SK-N-SH treated with all-trans-retinoic acid at 6 μM for 48 hours (cell line): ENCODE measurements around the gene ARHGEF16.

Experiments used
- ATAC-seq: fragments of 200-7000 bp; cut with Tn5 transposase; 3 replicates; pipeline ENCODE4 v1.9.1; 2020; ENCODE audit warnings: mild to moderate bottlenecking, moderate library complexity
- ARNTL ChIP-seq: fragments of 450-650 bp; formaldehyde crosslinking; IDR thresholded peaks from 2 replicates; pipeline ENCODE4 v1.5.0; 2020; ENCODE audit warnings: low read depth, mild to moderate bottlenecking, moderate library complexity, borderline replicate concordance
- BACH2 ChIP-seq: fragments of 250-450 bp; sonication (Bioruptor Pico); IDR thresholded peaks from 2 replicates; pipeline ENCODE4 v1.9.0; 2021; ENCODE audit warnings: mild to moderate bottlenecking, borderline replicate concordance
- CREB5 ChIP-seq: fragments of 250-450 bp; sonication (Bioruptor Pico); IDR thresholded peaks from 2 replicates; pipeline ENCODE4 v1.5.1; 2020; ENCODE audit warnings: low read depth, mild to moderate bottlenecking, moderate library complexity
- CSDC2 ChIP-seq: fragments of 250-450 bp; sonication (Bioruptor Pico); IDR thresholded peaks from 2 replicates; pipeline ENCODE4 v1.5.0; 2020; ENCODE audit warnings: mild to moderate bottlenecking, moderate library complexity
- CSRNP3 ChIP-seq: fragments of 250-450 bp; sonication (Bioruptor Pico); IDR thresholded peaks from 2 replicates; pipeline ENCODE4 v1.5.1; 2021; ENCODE audit warnings: mild to moderate bottlenecking, moderate library complexity
- ESRRG ChIP-seq: fragments of 250-450 bp; sonication (Bioruptor Pico); IDR thresholded peaks from 2 replicates; pipeline ENCODE4 v1.6.1; 2021; ENCODE audit warnings: mild to moderate bottlenecking
- GLIS3 ChIP-seq: fragments of 250-450 bp; sonication (Bioruptor Pico); IDR thresholded peaks from 2 replicates; pipeline ENCODE4 v1.5.0; 2020; ENCODE audit warnings: mild to moderate bottlenecking, moderate library complexity
- ISL1 ChIP-seq: fragments of 250-450 bp; sonication (Bioruptor Pico); IDR thresholded peaks from 2 replicates; pipeline ENCODE4 v2.1.2; 2022; ENCODE audit warnings: mild to moderate bottlenecking, moderate library complexity
- OSR1 ChIP-seq: fragments of 250-450 bp; sonication (Bioruptor Pico); IDR thresholded peaks from 2 replicates; pipeline ENCODE4 v1.8.0; 2022; ENCODE audit warnings: moderate library complexity, mild to moderate bottlenecking, inconsistent platforms
- PATZ1 ChIP-seq: fragments of 250-450 bp; sonication (Bioruptor Pico); IDR thresholded peaks from 2 replicates; pipeline ENCODE4 v1.8.0; 2020; ENCODE audit warnings: mild to moderate bottlenecking, moderate library complexity, borderline replicate concordance
- POU6F1 ChIP-seq: fragments of 250-450 bp; sonication (Bioruptor Pico); IDR thresholded peaks from 2 replicates; pipeline ENCODE4 v1.8.0; 2021; ENCODE audit warnings: low read depth, mild to moderate bottlenecking, moderate library complexity, borderline replicate concordance
- PPARA ChIP-seq: fragments of 250-450 bp; sonication (Bioruptor Pico); IDR thresholded peaks from 2 replicates; pipeline ENCODE4 v1.5.0; 2020; ENCODE audit warnings: mild to moderate bottlenecking, borderline replicate concordance
- RARB ChIP-seq: fragments of 250-450 bp; sonication (Bioruptor Pico); IDR thresholded peaks from 2 replicates; pipeline ENCODE4 v1.8.0; 2021; ENCODE audit warnings: mild to moderate bottlenecking, moderate library complexity
- SNAI2 ChIP-seq: fragments of 250-450 bp; sonication (Bioruptor Pico); IDR thresholded peaks from 2 replicates; pipeline ENCODE4 v1.5.0; 2020; ENCODE audit warnings: mild to moderate bottlenecking, moderate library complexity
- TCF4 ChIP-seq: fragments of 250-450 bp; sonication (Bioruptor Pico); IDR thresholded peaks from 2 replicates; pipeline ENCODE4 v1.8.0; 2021; ENCODE audit warnings: mild to moderate bottlenecking, moderate library complexity, borderline replicate concordance
- TOX ChIP-seq: fragments of 250-450 bp; sonication (Bioruptor Pico); IDR thresholded peaks from 2 replicates; pipeline ENCODE4 v1.8.0; 2021; ENCODE audit warnings: mild to moderate bottlenecking, moderate library complexity, borderline replicate concordance
- TSHZ2 ChIP-seq: fragments of 250-450 bp; sonication (Bioruptor Pico); IDR thresholded peaks from 2 replicates; pipeline ENCODE4 v1.5.0; 2020; ENCODE audit warnings: mild to moderate bottlenecking, moderate library complexity
- ZC3H10 ChIP-seq: fragments of 250-450 bp; sonication (Bioruptor Pico); IDR thresholded peaks from 2 replicates; pipeline ENCODE4 v1.5.1; 2021; ENCODE audit warnings: mild to moderate bottlenecking, moderate library complexity
- ZFP3 ChIP-seq: fragments of 250-450 bp; sonication (Bioruptor Pico); IDR thresholded peaks from 2 replicates; pipeline ENCODE4 v1.5.0; 2020; ENCODE audit warnings: mild to moderate bottlenecking, moderate library complexity
- ZFP30 ChIP-seq: fragments of 450-650 bp; formaldehyde crosslinking; IDR thresholded peaks from 2 replicates; pipeline ENCODE4 v1.5.0; 2022; ENCODE audit warnings: mild to moderate bottlenecking, moderate library complexity
- ZNF565 ChIP-seq: fragments of 450-650 bp; formaldehyde crosslinking; conservative IDR thresholded peaks from 2 replicates; pipeline ENCODE4 v1.5.0; 2020; ENCODE audit warnings: low read depth, mild to moderate bottlenecking, moderate library complexity
- ZNF70 ChIP-seq: fragments of 450-650 bp; formaldehyde crosslinking; IDR thresholded peaks from 2 replicates; pipeline ENCODE4 v1.5.0; 2020; ENCODE audit warnings: mild to moderate bottlenecking, moderate library complexity
- ZNF8 ChIP-seq: fragments of 450-650 bp; formaldehyde crosslinking; IDR thresholded peaks from 2 replicates; pipeline ENCODE4 v1.5.0; 2020; ENCODE audit warnings: mild to moderate bottlenecking, moderate library complexity

ARHGEF16 gene

GRCh38 chr1:3429320-3429719, 25.1 kb upstream of the ARHGEF16 start:
- TF ChIP-seq ZNF8 (CRISPR knock-in tag) (no peak), TOX (CRISPR knock-in tag) (no peak), ESRRG (CRISPR knock-in tag) (no peak), ARNTL (CRISPR knock-in tag) (no peak), PPARA (CRISPR knock-in tag) (no peak), RARB (CRISPR knock-in tag) (no peak), ZFP3 (CRISPR knock-in tag) (no peak), ZNF70 (CRISPR knock-in tag) (no peak), BACH2 (CRISPR knock-in tag) (no peak), ZFP30 (CRISPR knock-in tag) (no peak), CREB5 (CRISPR knock-in tag) (no peak), CSDC2 (no peak)
- TF ChIP-seq, all 23 proteins: peak for 0
- no peak for ATAC-seq

GRCh38 chr1:3429766-3430165, 24.7 kb upstream of the ARHGEF16 start:
- no peak for ATAC-seq
- TF ChIP-seq TSHZ2 (CRISPR knock-in tag) (no peak), ZNF8 (CRISPR knock-in tag) (no peak), ARNTL (CRISPR knock-in tag) (no peak), GLIS3 (CRISPR knock-in tag) (no peak), PATZ1 (no peak), RARB (CRISPR knock-in tag) (no peak), ISL1 (no peak), BACH2 (CRISPR knock-in tag) (no peak), TCF4 (CRISPR knock-in tag) (no peak), ZNF565 (CRISPR knock-in tag) (no peak), POU6F1 (CRISPR knock-in tag) (no peak), CSRNP3 (CRISPR knock-in tag) (no peak), ESRRG (CRISPR knock-in tag) (no peak), SNAI2 (CRISPR knock-in tag) (no peak)

- ATAC-seq: no peak
- TF ChIP-seq ZNF8 (CRISPR knock-in tag) (no peak), TCF4 (CRISPR knock-in tag) (no peak), OSR1 (CRISPR knock-in tag) (no peak), ZC3H10 (CRISPR knock-in tag) (no peak), CSDC2 (no peak), CREB5 (CRISPR knock-in tag) (no peak), BACH2 (CRISPR knock-in tag) (no peak), TOX (CRISPR knock-in tag) (no peak), ISL1 (no peak), ARNTL (CRISPR knock-in tag) (no peak), RARB (CRISPR knock-in tag) (no peak), ESRRG (CRISPR knock-in tag) (no peak), ZFP30 (CRISPR knock-in tag) (no peak), PATZ1 (no peak), ZNF565 (CRISPR knock-in tag) (no peak), CSRNP3 (CRISPR knock-in tag) (no peak)
Observed at GRCh38 chr1:3430406-3430805, 24.1 kb upstream of the ARHGEF16 start.
